HG02642 (cell line): ENCODE data around the gene ZFYVE28.

Experiments
- ATAC-seq: cut with Tn5 transposase; IDR thresholded peaks from one replicate; pipeline ENCODE4 v1.9.1; 2021; ENCODE audit warnings: mild to moderate bottlenecking; ENCODE audit not compliant: unreplicated experiment, poor library complexity

Gene ZFYVE28

DNA sequence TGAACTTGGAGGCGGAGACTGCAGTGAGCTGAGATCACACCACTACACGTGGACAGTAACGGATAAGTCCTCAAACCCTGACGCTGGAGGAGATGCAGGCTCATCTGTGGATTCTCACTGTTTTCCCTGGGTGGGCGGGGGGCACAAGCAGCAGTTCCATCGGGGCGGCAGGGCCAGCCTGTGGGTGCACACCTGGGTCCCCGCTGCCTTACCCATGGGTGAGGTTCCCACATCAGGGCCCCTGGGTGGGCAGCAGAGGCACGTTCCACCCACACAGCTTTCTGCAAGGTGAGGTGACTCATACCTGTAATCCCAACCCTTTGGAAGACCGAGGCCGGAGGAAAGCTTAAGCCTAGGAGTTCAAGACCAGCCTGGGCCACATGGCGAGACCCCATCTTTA lies 100.0 kb downstream of the ZFYVE28 start:
- no peak for ATAC-seq

GRCh38 chr4:2313366-2313765 lies 105.1 kb downstream of the ZFYVE28 start:
- no peak for ATAC-seq

GRCh38 chr4:2306773-2307410 lies 111.6 kb downstream of the ZFYVE28 start:
- no peak for ATAC-seq

DNA sequence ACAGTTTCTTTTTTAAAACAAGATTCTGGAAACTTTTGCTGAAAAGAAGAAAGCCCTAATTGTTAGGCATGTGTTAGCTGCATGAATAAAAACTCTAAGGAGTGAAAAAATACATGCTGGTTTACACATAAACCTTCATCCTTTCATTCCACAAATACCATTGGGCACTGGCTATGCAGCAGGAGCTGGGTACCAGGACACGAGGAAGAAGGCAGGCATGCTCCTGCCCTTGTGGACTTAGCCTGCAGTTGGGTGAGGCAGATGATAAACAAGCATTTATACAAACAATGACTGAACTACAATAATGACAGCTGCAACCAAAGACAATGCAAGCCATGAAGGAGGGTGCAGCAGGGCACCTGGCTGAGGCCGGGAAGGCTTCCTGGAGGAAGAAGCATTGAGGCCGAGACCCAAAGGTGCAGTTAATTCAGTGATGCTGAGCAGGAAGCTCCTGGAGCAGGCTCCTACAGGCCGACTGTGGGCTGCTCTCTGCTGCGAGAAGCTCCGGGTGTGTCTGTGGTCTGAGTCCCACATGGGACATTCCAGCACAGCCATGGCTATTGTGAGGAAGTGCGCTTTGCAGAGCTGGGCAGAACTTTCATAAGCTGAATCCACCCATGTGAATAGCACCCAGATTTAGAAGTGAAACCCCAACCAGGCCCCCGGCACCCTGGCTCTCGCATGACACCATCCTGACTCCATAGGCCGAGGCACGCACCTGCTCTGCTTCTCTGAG lies 112.5 kb downstream of the ZFYVE28 start:
- no peak for ATAC-seq

GRCh38 chr4:2304877-2305561 lies 113.4 kb downstream of the ZFYVE28 start:
- ATAC-seq: no peak

DNA sequence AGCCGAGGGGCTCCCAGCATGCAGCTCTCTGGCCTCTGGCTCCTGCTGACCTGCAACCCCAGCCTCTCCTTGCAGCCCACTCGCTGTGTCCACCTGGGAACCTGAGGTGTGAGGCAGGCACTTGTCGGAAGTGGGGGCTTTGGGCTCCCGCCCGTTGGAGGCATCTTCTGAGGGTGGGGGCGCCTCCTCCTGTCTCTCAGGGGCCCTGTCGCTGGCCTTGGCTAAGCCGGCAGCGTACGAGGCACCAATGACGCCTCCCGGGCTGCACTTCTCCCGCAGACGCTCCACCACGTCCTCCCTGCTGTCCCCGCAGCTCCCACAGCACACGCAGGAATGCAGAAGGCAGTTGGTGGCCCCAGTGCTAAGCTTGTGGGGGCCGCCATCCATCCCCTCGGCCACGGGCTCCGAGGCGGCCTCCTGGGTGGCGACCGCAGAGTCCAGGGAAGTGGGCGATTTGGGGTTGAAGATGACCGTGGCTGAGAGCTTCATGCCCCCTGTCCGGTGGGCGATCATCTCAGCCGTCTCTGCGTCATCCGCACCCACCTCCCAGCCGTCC lies 114.0 kb downstream of the ZFYVE28 start:
- no peak for ATAC-seq

DNA sequence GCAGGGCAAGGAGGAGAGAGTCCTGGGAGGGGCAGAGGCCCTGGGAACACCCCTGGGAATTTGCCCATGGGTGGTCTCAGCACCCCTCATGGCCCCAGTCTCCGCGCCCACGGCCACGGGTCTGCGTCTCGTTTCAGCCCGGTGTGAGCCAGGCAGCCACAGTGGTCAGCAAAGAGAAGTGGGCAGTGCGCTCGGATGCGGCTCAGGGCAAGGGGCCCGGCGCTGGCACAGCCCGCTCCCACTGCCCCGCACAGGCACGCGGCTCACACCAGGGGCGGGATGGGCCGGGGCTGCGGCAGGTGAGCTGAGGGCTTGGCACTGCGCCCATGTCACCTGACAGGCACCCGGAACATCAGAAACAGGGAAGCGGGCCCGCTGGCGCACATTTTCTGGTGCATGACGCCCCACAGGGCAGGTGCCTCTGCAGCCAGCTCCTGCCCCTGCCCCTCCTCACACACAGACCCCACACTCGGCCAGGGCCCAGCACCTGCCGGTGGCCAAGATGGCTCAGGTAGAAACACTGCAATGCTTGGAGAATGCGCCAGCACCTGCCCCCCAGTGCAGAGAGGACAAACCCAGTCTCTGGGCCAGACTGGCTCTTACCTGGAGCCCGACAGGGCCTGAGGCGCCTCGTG lies 114.6 kb downstream of the ZFYVE28 start:
- ATAC-seq: no peak

DNA sequence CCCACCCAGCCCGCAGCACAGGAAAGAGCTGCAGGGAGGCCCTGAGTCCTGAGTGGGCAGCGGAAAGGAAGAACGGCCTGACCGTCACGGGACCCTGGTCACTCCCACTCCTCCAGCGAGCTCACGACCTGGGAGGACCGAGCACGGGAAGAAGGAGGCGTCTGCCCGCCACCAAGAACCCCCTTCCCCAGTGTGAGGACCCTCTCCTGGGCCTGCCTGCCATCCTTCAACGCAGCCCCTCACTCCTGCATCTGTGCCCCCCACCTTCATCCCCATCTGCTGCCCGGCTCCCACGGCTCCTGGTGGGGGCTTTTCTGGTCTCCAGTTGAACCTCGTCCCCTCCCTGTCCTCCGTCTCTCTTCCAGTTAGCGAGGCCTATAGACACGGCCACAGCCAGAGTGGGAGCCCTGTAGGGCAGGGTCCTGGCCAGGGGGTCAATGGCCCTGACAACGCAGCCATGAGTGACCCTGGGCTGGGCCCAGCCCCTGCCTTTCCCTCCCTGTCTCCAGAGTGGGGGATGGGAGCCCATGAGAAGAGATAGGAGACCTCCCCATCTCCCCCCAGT lies 115.2 kb downstream of the ZFYVE28 start:
- ATAC-seq: no peak

- no peak for ATAC-seq
Observed at GRCh38 chr4:2302387-2303119, 115.9 kb downstream of the ZFYVE28 start.

DNA sequence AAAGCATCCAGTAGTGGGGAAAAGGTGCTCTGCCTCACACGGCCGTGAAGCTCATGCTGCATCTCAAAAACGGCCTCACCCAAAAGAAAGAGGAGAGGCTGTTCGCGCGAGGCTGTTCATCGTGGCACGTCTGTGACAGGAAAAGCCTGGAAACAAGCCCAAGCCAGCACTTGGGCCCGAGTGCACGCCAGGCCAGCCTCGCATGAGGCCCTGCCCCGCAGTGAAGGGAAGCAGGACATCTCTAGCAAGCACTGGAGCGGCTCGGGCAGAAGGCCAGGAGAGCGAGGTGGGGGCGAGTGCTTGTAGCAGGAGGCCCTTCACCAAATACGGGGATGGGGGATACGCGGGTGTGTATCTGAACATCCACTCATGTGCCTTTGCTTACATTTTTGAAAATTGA lies 116.6 kb downstream of the ZFYVE28 start:
- ATAC-seq: no peak

DNA sequence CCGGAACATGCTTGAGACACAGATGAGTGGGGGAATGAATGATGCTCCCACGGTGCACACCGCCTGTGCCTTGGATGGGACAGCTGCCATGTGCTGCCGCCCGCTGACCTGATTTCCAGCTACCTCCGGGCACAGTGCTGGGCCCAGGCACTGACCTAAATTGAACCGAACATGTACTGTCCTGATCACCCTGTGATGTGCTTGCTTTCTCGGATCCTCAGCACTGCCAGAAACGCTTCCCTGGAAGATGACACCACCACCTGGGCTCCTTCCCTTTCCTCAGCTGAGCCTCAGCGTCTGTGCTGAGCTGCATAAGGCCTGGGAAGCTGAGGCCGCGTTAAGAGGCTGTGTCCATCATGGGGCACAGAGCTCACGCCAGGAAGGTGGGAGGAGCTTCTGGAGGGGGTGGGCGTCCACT lies 117.2 kb downstream of the ZFYVE28 start:
- ATAC-seq: no peak

- ATAC-seq: no peak
Observed at GRCh38 chr4:2300431-2301224, 117.8 kb downstream of the ZFYVE28 start.

- ATAC-seq: no peak
Observed at GRCh38 chr4:2299794-2300193, 118.7 kb downstream of the ZFYVE28 start.

- ATAC-seq: no peak
Observed at GRCh38 chr4:2298532-2298991, 119.9 kb downstream of the ZFYVE28 start.

GRCh38 chr4:2297606-2298531 lies 120.6 kb downstream of the ZFYVE28 start:
- ATAC-seq: no peak

GRCh38 chr4:2296631-2297601 lies 121.5 kb downstream of the ZFYVE28 start:
- ATAC-seq: no peak
